GM12872 (cell line): ENCODE data around the gene SLC35A1.

Experiments
- CTCF ChIP-seq: IDR thresholded peaks from 3 replicates; pipeline ENCODE4 v1.5.1; 2011; ENCODE audit warnings: low read depth, mild to moderate bottlenecking, low read length, moderate library complexity; ENCODE audit not compliant: insufficient read depth

SLC35A1 gene

GRCh38 chr6:87529221-87529620 lies 56.4 kb downstream of the SLC35A1 start:
- no peak for TF ChIP-seq CTCF

- no peak for TF ChIP-seq CTCF
Observed at GRCh38 chr6:87534377-87535047, 61.7 kb downstream of the SLC35A1 start.

- TF ChIP-seq CTCF, result no peak
Observed at GRCh38 chr6:87538510-87539260, 65.9 kb downstream of the SLC35A1 start.

- no peak for TF ChIP-seq CTCF
Observed at GRCh38 chr6:87539554-87539953, 66.8 kb downstream of the SLC35A1 start.

GRCh38 chr6:87540539-87540938 lies 67.8 kb downstream of the SLC35A1 start:
- TF ChIP-seq CTCF, result no peak

- TF ChIP-seq CTCF, result no peak
Observed at GRCh38 chr6:87541041-87541440, 68.3 kb downstream of the SLC35A1 start.

GRCh38 chr6:87541744-87542143 lies 69.0 kb downstream of the SLC35A1 start:
- no peak for TF ChIP-seq CTCF
